Liver (tissue), 9 donors: ENCODE measurements around the gene TMEM178B. TPM values are rescaled to one million over a fixed set of nuclear protein-coding genes. Genes with fewer than 3 reads are reported as not detected.
A peak's percentile ranks its signal among the peaks of the same experiment; 100 is the strongest.

Experiments used
- DNase-seq: peaks from one replicate; pipeline ENCODE4 v3.0.0-alpha.2; 2017; ENCODE audit warnings: low spot score
- H3K27ac ChIP-seq, 2 donors: one replicate each; pipeline ENCODE4 v1.7.0; 2013; ENCODE audit warnings: inconsistent platforms in 2 of 2, low read length in 2 of 2, control low read depth in 1 of 2, low read depth in 1 of 2, mild to moderate bottlenecking in 1 of 2
- H3K27me3 ChIP-seq, 4 donors: one replicate each; pipeline versions ENCODE4 v1.6.1 to v1.7.0; 2013; ENCODE audit warnings: low read length in 3 of 4, inconsistent platforms in 1 of 4, mild to moderate bottlenecking in 1 of 4, moderate library complexity in 1 of 4; ENCODE audit not compliant: control insufficient read depth in 4 of 4, insufficient read depth in 4 of 4
- H3K36me3 ChIP-seq, 4 donors: one replicate each; pipeline versions ENCODE4 v1.6.1 to v1.7.0; 2013; ENCODE audit warnings: low read length in 3 of 4, mild to moderate bottlenecking in 3 of 4, low read depth in 1 of 4, moderate library complexity in 1 of 4; ENCODE audit not compliant: control insufficient read depth in 4 of 4, insufficient read depth in 3 of 4
- H3K4me1 ChIP-seq, 4 donors: one replicate each; pipeline versions ENCODE4 v1.6.1 to v1.7.0; 2013; ENCODE audit warnings: low read length in 3 of 4, mild to moderate bottlenecking in 3 of 4, moderate library complexity in 1 of 4; ENCODE audit not compliant: control insufficient read depth in 4 of 4, insufficient read depth in 4 of 4
- H3K4me3 ChIP-seq, 3 donors: one replicate each; pipeline versions ENCODE4 v1.6.1 to v1.7.0; 2013; ENCODE audit warnings: low read length in 3 of 3, control low read depth in 1 of 3, low read depth in 1 of 3, mild to moderate bottlenecking in 1 of 3
- H3K9ac ChIP-seq, 2 donors: one replicate each; pipeline ENCODE4 v1.7.0; 2013; ENCODE audit warnings: low read length in 2 of 2, mild to moderate bottlenecking in 2 of 2, moderate library complexity in 2 of 2, control low read depth in 1 of 2, low read depth in 1 of 2
- H3K9me3 ChIP-seq, 4 donors: one replicate each; pipeline versions ENCODE4 v1.6.1 to v1.7.0; 2013; ENCODE audit warnings: low read length in 3 of 4; ENCODE audit not compliant: control insufficient read depth in 4 of 4
- ATF3 ChIP-seq: IDR thresholded peaks from 2 replicates; pipeline ENCODE4 v1.6.1; 2016; ENCODE audit warnings: antibody characterized with exemption
- CTCF ChIP-seq: fragments of 150-350 bp; IDR thresholded peaks from 2 replicates; pipeline ENCODE4 v1.5.1; 2017; ENCODE audit warnings: improper control_type of control experiment, low read depth, low read length; ENCODE audit not compliant: missing input control
- EGR1 ChIP-seq, 2 donors: IDR thresholded peaks; 2 replicates each; pipeline ENCODE4 v1.6.1; 2016 to 2018; ENCODE audit warnings: antibody characterized with exemption in 2 of 2, low read depth in 2 of 2
- FOXA1 ChIP-seq: IDR thresholded peaks from 2 replicates; pipeline ENCODE4 v1.6.1; 2016; ENCODE audit warnings: antibody characterized with exemption
- FOXA2 ChIP-seq: IDR thresholded peaks from 2 replicates; pipeline ENCODE4 v1.6.1; 2016; ENCODE audit warnings: antibody characterized with exemption
- GABPA ChIP-seq, 2 donors: IDR thresholded peaks in 1 of 2; conservative IDR thresholded peaks in 1 of 2; 2 replicates each; pipeline ENCODE4 v1.6.1; 2016; ENCODE audit warnings: antibody characterized with exemption in 2 of 2, mild to moderate bottlenecking in 1 of 2, moderate library complexity in 1 of 2
- HNF4A ChIP-seq, 2 donors: conservative IDR thresholded peaks; 2 replicates each; pipeline ENCODE4 v1.6.1; 2016; ENCODE audit warnings: antibody characterized with exemption in 2 of 2, mild to moderate bottlenecking in 2 of 2
- HNF4G ChIP-seq: IDR thresholded peaks from 2 replicates; pipeline ENCODE4 v1.6.1; 2016; ENCODE audit warnings: antibody characterized with exemption
- JUND ChIP-seq, 2 donors: IDR thresholded peaks; 2 replicates each; pipeline ENCODE4 v1.6.1; 2016; ENCODE audit warnings: antibody characterized with exemption in 2 of 2
- MAX ChIP-seq: IDR thresholded peaks from 2 replicates; pipeline ENCODE4 v1.6.1; 2016; ENCODE audit warnings: antibody characterized with exemption
- NR2F2 ChIP-seq: IDR thresholded peaks from 2 replicates; pipeline ENCODE4 v1.6.1; 2016; ENCODE audit warnings: antibody characterized with exemption
- RAD21 ChIP-seq, 2 donors: IDR thresholded peaks; 2 replicates each; pipeline ENCODE4 v1.6.1; 2016; ENCODE audit warnings: antibody characterized with exemption in 2 of 2, mild to moderate bottlenecking in 2 of 2
- REST ChIP-seq: IDR thresholded peaks from 2 replicates; pipeline ENCODE4 v1.6.1; 2016; ENCODE audit warnings: antibody characterized with exemption, mild to moderate bottlenecking
- RXRA ChIP-seq, 2 donors: IDR thresholded peaks; 2 replicates each; pipeline ENCODE4 v1.6.1; 2017 to 2018; ENCODE audit warnings: antibody characterized with exemption in 2 of 2, mild to moderate bottlenecking in 1 of 2
- SP1 ChIP-seq: IDR thresholded peaks from 2 replicates; pipeline ENCODE4 v1.6.1; 2018; ENCODE audit warnings: antibody characterized with exemption, mild to moderate bottlenecking
- TAF1 ChIP-seq: conservative IDR thresholded peaks from 2 replicates; pipeline ENCODE4 v1.6.1; 2016; ENCODE audit warnings: antibody characterized with exemption, mild to moderate bottlenecking
- YY1 ChIP-seq: IDR thresholded peaks from 2 replicates; pipeline ENCODE4 v1.6.1; 2016; ENCODE audit warnings: antibody characterized with exemption, mild to moderate bottlenecking
- ZBTB33 ChIP-seq: IDR thresholded peaks from 2 replicates; pipeline ENCODE4 v1.6.1; 2016; ENCODE audit warnings: antibody characterized with exemption
- WGBS: extraction: QIAGEN DNeasy Blood & Tissue Kit; methylation state at CpG from one replicate; pipeline ENCODE4 v1.1.7; 2013; 5-methylcytosine and 5-hydroxymethylcytosine counted together
- polyA plus RNA-seq, 2 donors: library from polyadenylated mRNA; stranded (reverse) in 1 of 2; unstranded in 1 of 2; fragments of 200-250 nt in 1 of 2; fragments of >200 nt in 1 of 2; fragmentation: Nextera tagmentation in 1 of 2; extraction: Ambion mirVana in 1 of 2; gene quantifications; one replicate each; pipeline versions ENCODE4 v1.2.1 to v1.2.3, GENCODE V29; 2013 to 2015
- total RNA-seq, 2 donors: library from RNA; depleted of rRNA; stranded (reverse); fragments of >200 nt; gene quantifications; one replicate each; pipeline ENCODE4 v1.2.3, GENCODE V29; 2014
- donor health status: healthy.
- donor health status: healthy.
- donor health status: healthy.
- donor health status: healthy.
- donor health status: healthy.

TMEM178B gene
- total and polyA plus RNA-seq, 4 donors, result under 0.01 to 0.02 (median under 0.01) TPM; not detected in 1

- Histone ChIP-seq H3K27ac (no peak overlapping the region), H3K4me3 (peak overlapping the region in 2 of 3 donors; percentile 24 to 64), H3K4me1 (peaks cover 16 to 38% (median 35%) of the 10 kb centered on the region in 4 donors), H3K36me3 (no peaks in the 10 kb centered on the region), H3K9me3 (no peaks in the 10 kb centered on the region), H3K9ac (no peak overlapping the region), H3K27me3 (peaks cover 3 to 30% (median 11%) of the 10 kb centered on the region in 4 donors)
- no peak for DNase-seq
- TF ChIP-seq REST (peak; percentile 85), GABPA (IDR thresholded peaks at IDR 0.05 in 1 of 2, conservative IDR thresholded peaks at IDR 0.05 in 1 of 2) (no peak), ATF3 (no peak), HNF4G (no peak), SP1 (no peak), HNF4A (conservative IDR thresholded peaks at IDR 0.05) (no peak), MAX (no peak)
- WGBS, result 2% methylated on average over 60 of the region's 60 CpGs
Observed at GRCh38 chr7:141073173-141073640, 657 bp upstream of the TMEM178B start.

GRCh38 chr7:141074162-141074991 is 513 bp downstream of the TMEM178B start:
- TF ChIP-seq RXRA (IDR thresholded peaks at IDR 0.05) (no peak), RAD21 (IDR thresholded peaks at IDR 0.05) (no peak), MAX (no peak), EGR1 (IDR thresholded peaks at IDR 0.05; ENCODE audit: low read depth in 2 of 2) (no peak), NR2F2 (no peak), REST (no peak), TAF1 (no peak), FOXA1 (no peak), CTCF (no peak), GABPA (IDR thresholded peaks at IDR 0.05 in 1 of 2, conservative IDR thresholded peaks at IDR 0.05 in 1 of 2) (no peak), YY1 (no peak), SP1 (no peak), ATF3 (no peak), HNF4A (conservative IDR thresholded peaks at IDR 0.05) (no peak), HNF4G (no peak), JUND (IDR thresholded peaks at IDR 0.05) (no peak), ZBTB33 (no peak), FOXA2 (no peak)
- no peak overlapping the region for H3K27ac ChIP-seq
- 4% methylated on average over 75 of the region's 75 CpGs for WGBS
- H3K9ac ChIP-seq, result no peak overlapping the region
- no peaks in the 10 kb centered on the region for H3K36me3 ChIP-seq
- DNase-seq, result no peak
- peak overlapping the region in 2 of 3 donors; percentile 58 to 64 for H3K4me3 ChIP-seq
- H3K9me3 ChIP-seq, result no peaks in the 10 kb centered on the region
- H3K27me3 ChIP-seq, result peaks cover 3 to 30% (median 12%) of the 10 kb centered on the region in 4 donors
- peaks cover 16 to 38% (median 35%) of the 10 kb centered on the region in 4 donors for H3K4me1 ChIP-seq
